Right atrium auricular region (tissue), 2 donors: ENCODE results near the gene KLHL26. TPM values are rescaled to one million over a fixed set of nuclear protein-coding genes. Genes with fewer than 3 reads are reported as not detected.
"Not testable (repeated sequence)": the region's sequence is repeated elsewhere in the genome, so short reads cannot be mapped to it uniquely, and the experiment has no call there.

Experiments used
- DNase-seq: peaks from one replicate; pipeline ENCODE4 v3.0.0-alpha.2; 2019; ENCODE audit warnings: low spot score
- H3K27ac ChIP-seq, 2 donors: fragments of 200-600 bp; sonication (generic); 1 replicate in 1 of 2; 2 replicates in 1 of 2; pipeline ENCODE4 v1.5.1; 2016 to 2019
- H3K27me3 ChIP-seq, 2 donors: fragments of 200-600 bp; sonication (generic); one replicate each; pipeline versions ENCODE4 v1.5.1 to v1.6.0; 2017 to 2019
- H3K36me3 ChIP-seq: fragments of 200-600 bp; sonication (generic); one replicate; pipeline ENCODE4 v1.5.1; 2016
- H3K4me1 ChIP-seq, 2 donors: fragments of 200-600 bp; sonication (generic); one replicate each; pipeline versions ENCODE4 v1.5.1 to v1.6.0; 2017 to 2019
- H3K4me3 ChIP-seq, 2 donors: fragments of 200-600 bp; sonication (generic); 1 replicate in 1 of 2; 2 replicates in 1 of 2; pipeline ENCODE4 v1.5.1; 2017 to 2019; ENCODE audit warnings: mild to moderate bottlenecking in 1 of 2, moderate library complexity in 1 of 2
- H3K9me3 ChIP-seq, 2 donors: fragments of 200-600 bp; sonication (generic); one replicate each; pipeline ENCODE4 v1.5.1; 2019
- total RNA-seq, 2 donors: library from RNA; depleted of rRNA; stranded (reverse); fragments of >200 nt; gene quantifications; one replicate each; pipeline ENCODE4 v1.1.0, GENCODE V29; 2016
- TF ChIP-seq, protein P1 (sequence below), 2 donors: fragments of 200-600 bp; sonication (generic); IDR thresholded peaks; one replicate each; pipeline ENCODE4 v1.5.1; 2019; ENCODE audit warnings: antibody characterized with exemption in 2 of 2

KLHL26 gene
- total RNA-seq, 2 donors from 2014 or later = 5.7 to 11.3 TPM

DNA sequence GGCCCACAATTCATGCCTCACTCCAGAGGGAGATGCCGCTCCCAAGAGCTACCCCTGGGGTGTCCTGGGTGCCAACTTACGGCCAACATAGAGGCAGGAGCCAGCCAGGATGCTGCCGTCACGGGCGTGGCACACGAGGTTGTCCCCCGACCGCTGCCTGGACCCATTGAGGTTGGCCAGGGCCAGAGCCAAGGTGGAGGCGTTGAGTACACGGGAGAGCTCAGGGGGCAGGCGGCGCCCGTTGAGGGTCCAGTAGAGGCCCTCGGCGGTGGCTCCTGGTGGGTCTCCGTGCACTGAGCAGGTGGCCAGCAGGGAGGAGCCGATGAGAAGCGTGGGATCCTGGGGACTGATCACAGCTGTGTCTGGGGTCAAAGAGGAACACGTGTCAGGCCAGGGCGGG is 37.3 kb upstream of the KLHL26 start:
- H3K9me3 ChIP-seq = no peaks in the 10 kb centered on the region
- no peaks in the 10 kb centered on the region for H3K36me3 ChIP-seq
- peaks cover 0 to 30% of the 10 kb centered on the region in 2 donors for H3K4me1 ChIP-seq
- H3K4me3 ChIP-seq = no peak overlapping the region
- no peak for DNase-seq
- peaks cover 7% of the 10 kb centered on the region in 2 donors for H3K27me3 ChIP-seq
- H3K27ac ChIP-seq = no peak overlapping the region
- TF ChIP-seq, protein P1, sequence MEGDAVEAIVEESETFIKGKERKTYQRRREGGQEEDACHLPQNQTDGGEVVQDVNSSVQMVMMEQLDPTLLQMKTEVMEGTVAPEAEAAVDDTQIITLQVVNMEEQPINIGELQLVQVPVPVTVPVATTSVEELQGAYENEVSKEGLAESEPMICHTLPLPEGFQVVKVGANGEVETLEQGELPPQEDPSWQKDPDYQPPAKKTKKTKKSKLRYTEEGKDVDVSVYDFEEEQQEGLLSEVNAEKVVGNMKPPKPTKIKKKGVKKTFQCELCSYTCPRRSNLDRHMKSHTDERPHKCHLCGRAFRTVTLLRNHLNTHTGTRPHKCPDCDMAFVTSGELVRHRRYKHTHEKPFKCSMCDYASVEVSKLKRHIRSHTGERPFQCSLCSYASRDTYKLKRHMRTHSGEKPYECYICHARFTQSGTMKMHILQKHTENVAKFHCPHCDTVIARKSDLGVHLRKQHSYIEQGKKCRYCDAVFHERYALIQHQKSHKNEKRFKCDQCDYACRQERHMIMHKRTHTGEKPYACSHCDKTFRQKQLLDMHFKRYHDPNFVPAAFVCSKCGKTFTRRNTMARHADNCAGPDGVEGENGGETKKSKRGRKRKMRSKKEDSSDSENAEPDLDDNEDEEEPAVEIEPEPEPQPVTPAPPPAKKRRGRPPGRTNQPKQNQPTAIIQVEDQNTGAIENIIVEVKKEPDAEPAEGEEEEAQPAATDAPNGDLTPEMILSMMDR (IDR thresholded peaks at IDR 0.05) = no peak

DNA sequence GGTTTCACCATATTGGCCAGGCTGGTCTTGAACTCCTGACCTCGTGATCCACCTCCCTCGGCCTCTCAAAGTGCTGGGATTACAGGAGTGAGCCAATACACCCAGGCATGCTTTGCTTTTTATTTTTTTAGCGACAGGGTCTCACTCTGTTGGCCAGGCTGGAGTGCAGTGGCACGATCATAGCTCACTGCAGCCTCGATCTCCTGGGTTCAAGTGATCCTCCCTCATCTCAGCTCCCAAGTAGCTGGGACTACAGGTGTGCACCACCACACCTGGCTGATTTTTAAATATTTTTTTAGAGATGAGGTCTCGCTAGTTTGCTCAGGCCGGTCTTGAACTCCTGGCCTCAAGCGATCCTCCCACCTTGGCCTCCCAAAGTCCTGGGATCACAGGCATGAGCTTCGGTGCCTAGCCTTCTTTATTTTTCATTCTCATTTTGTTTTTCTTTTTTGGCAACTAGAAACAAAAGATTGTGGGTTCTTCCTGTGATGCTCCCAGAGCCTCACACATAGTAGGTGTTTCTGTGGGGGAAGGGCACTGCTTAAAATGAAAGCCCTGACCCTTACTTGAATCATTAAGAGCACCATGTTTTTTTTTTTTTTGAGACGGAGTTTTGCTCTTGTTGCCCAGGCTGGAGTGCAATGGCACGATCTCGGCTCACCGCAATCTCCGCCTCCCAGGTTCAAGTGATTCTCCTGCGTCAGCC is 36.0 kb upstream of the KLHL26 start:
- Histone ChIP-seq H3K27me3 (peaks cover 17 to 18% of the 10 kb centered on the region in 2 donors), H3K4me1 (peaks cover 0 to 24% of the 10 kb centered on the region in 2 donors)
- not testable (repeated sequence) for H3K36me3 ChIP-seq, H3K27ac ChIP-seq, H3K9me3 ChIP-seq, H3K4me3 ChIP-seq, DNase-seq

DNA sequence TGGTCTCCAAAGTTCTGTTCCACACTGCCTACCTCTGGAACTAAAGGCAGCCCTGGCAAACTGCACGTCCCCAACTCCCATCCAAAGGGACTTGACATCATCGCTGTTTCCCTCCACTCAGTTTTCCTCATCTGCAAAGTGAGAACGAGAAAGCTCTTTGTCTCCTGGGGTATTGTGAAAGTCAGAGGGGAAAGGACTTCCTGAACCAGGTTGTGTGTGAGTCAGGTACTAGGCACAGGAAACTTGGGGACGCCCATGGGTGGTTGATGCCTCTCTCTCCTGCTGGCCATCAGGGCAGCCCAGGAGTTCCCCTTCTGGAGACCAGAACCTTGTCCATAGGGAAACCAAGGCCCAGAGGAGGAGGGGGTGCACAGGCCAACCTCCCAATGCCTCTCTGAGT is 35.0 kb upstream of the KLHL26 start:
- no peak overlapping the region for H3K4me3 ChIP-seq
- no peak for DNase-seq
- no peaks in the 10 kb centered on the region for H3K36me3 ChIP-seq
- no peak overlapping the region for H3K27ac ChIP-seq
- H3K9me3 ChIP-seq = no peaks in the 10 kb centered on the region
- TF ChIP-seq, protein P1 (IDR thresholded peaks at IDR 0.05) = no peak
- peaks cover 17 to 22% of the 10 kb centered on the region in 2 donors for H3K27me3 ChIP-seq
- peaks cover 0 to 24% of the 10 kb centered on the region in 2 donors for H3K4me1 ChIP-seq

DNA sequence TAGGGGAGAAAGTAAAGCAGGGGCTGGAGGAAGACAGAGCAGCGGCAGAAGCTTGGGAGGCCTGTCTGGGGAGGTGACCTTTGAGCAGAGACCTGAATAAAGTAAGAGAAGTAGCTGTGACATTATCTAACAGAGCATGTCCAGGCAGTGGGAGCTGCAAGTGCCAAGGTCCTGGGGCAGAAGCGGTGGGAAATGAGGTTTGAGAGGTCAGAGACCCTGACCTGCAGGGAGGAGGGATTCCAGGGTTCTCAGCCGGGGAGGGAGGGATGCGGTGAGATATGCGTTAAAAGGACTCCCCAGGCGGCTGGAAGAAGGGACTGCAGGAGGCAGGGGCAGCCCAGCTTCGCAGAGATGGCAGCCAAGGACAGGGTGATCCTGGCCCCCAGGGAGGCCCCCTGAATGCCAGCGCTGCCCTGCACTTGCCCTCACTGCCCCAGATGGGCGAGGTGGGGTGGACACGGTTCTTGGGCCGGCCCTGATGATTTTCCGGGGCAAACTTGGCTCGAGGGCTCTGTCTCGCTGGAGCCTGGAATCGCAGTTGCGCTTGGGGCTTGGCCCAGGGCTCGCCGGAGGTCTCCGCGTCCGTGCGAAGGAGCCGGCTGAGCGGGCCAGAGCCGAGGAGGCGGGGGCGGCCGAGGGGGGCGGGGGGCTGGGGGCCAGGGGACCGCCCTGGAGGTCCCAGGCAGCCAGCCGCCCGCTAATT is 33.4 kb upstream of the KLHL26 start:
- Histone ChIP-seq H3K36me3 (no peaks in the 10 kb centered on the region), H3K4me3 (peak overlapping the region in 1 of 2 donors; percentile 53), H3K9me3 (no peaks in the 10 kb centered on the region), H3K27me3 (peaks cover 27 to 34% of the 10 kb centered on the region in 2 donors), H3K4me1 (peaks cover 0 to 35% of the 10 kb centered on the region in 2 donors), H3K27ac (peak overlapping the region in 1 of 2 donors; percentile 1)
- DNase-seq = no peak
- TF ChIP-seq, protein P1 (IDR thresholded peaks at IDR 0.05) = peak in 1 of 2 donors; percentile 14

DNA sequence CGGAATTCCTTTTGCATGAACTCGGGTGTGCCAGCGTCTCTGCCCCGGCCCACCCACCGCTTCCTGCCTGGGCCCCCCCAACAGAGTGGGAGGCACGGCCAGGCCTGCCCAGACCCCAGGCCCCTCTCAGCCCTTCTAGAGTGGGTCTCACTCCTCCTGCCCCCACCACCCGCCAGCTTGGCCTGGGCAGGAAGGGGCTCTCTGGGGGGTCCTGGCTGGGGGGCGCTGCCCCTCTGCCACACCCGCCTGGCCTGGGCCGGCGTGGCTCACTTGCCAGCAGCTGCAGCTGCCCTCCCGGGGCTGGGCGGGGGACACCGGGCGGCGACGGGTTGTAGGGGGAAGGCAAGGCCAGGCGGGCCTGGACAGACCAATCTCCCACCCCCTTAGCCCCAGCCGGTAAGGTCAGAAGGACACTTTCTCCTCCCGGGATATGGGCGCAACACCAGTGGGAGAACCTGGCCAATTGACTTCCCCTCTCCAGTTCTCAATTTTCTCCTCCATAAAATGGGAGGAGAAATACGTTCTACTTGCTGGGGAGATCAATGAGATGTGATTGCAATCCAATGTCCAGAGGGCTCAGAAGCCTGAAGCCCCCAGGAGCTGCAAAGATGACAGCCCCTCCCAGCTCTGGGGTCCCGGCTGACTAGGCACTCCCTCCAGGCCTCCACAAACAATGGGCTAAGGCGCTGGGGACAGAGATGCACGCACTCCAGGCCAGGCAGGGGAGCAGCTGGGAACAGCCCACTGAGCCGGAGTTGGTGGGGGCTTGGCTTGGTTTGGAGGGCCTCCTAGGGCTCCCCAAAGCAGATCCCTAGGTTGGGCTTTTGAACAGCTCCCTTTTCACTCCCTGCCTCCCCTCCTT is 32.6 kb upstream of the KLHL26 start:
- peaks cover 0 to 35% of the 10 kb centered on the region in 2 donors for H3K4me1 ChIP-seq
- peaks cover 27 to 34% of the 10 kb centered on the region in 2 donors for H3K27me3 ChIP-seq
- no peaks in the 10 kb centered on the region for H3K9me3 ChIP-seq
- peak overlapping the region; percentile 19 to 53 for H3K4me3 ChIP-seq
- H3K36me3 ChIP-seq = no peaks in the 10 kb centered on the region
- TF ChIP-seq, protein P1 (IDR thresholded peaks at IDR 0.05) = no peak
- H3K27ac ChIP-seq = peak overlapping the region in 1 of 2 donors; percentile 53
- DNase-seq = no peak

DNA sequence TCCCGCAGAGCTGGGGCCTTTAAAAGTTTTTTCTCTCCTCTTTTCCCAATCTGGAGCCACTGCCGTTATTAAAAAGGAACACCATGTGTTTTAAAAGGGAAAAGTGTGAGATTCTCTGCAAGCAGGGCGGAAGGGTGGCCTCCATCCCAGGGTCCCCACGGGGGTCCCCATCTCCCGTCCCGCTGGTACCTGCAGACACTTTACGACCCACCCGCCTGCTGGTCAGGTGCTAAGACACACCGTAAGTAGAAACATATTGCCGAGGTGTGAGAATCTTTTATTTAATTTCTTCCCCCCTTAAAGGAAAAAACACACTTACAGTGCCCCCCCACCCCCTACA is 32.0 kb upstream of the KLHL26 start:
- TF ChIP-seq, protein P1 (IDR thresholded peaks at IDR 0.05) = no peak
- Histone ChIP-seq H3K4me1 (peaks cover 0 to 35% of the 10 kb centered on the region in 2 donors), H3K27me3 (peaks cover 27 to 38% of the 10 kb centered on the region in 2 donors), H3K9me3 (no peaks in the 10 kb centered on the region), H3K4me3 (peak overlapping the region; percentile 32 to 53), H3K27ac (peak overlapping the region in 1 of 2 donors; percentile 53), H3K36me3 (no peaks in the 10 kb centered on the region)
- DNase-seq = no peak
